D341Med (cell line): ENCODE results near the gene RTL3.
"Not testable (repeated sequence)": the region's sequence is repeated elsewhere in the genome, so short reads cannot be mapped to it uniquely, and the experiment has no call there.

Experiments used
- DNase-seq: peaks from one replicate; pipeline ENCODE4 v3.0.0; 2012; ENCODE audit warnings: low spot score

The RTL3 gene

DNA sequence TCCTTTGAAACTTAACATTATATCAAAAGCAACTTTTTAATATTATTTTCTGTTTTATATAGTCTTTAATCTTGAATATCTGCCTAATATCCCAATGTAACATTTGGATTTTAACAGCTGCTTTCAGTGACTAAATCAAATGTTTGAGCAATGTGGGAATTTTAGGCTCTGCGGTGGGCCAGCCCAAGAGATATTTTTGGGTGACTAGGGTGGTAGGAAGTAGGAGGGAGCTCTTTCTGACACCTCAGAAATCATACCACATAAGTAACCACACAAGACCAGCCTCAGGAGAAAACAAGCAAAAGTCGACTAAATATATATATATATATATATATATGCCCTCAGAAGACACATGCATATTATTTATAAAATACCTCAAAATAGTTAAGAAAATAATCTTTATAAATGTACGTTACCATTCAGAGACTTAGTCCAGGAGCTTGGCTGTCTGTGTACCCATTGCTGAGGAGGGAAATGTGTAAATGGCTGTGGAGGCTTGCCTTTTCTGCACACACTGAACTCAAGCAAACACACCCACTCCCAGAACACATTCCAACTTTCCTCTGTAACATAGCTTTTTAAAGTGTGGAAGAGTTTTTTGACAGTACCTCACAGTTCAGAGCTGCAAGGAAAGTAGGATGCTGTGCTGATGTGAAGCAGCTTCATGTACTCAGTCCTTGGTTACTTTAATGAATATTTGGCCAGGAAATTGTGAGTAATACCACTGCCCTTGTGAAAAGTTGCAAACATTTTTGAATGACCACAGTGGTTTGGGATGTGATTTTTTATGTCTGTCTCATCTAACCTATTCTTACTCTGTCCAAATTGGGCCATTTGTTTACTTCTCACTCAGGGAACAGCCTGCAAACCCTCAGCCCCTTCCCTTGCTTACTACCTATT, at the start of gene RTL3:
TSS of gene RTL3 (minus strand) at position 484 of the 900 bp plus-strand sequence. CDS start 908 bp downstream, outside the sequence.
- no peak for DNase-seq

DNA sequence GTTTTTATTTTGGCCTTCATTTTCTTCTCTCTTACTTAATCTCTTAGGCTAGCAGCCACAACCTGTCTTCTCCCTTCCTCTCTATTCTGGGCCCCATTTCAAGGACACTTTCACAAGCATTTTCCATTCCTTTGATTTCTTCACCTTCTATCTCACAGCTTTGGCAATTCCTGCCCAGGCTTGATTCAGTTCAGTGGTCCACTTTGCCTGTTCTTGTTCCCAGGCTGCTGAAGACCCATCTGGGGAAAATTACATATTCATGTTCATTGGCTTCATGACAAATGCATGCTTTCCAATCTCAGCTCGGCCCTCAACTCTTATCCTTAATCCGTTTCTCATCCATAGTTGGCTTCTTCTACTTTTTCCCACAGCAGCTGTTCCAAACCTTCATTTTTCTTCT, 49.7 kb upstream of the RTL3 start:
- DNase-seq, result no peak

DNA sequence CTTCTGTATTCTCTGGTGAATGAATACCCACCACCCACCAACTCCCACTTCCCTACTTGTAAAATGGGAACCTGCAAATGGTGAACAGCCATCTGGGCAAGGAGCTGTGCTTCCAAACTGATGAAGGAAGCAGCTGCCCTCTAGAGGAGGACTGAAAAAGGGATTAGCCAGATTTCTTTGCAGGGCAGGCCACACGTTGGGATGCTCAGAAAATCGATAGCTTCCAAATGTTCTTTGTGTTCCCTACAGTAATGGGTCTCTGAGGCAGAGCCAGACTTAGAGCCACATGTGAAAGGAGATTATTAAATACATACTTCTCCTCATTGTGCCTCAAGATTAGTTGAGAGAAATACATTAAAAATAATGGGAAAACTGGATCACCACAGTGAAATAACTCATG, 49.1 kb upstream of the RTL3 start:
- DNase-seq, result no peak

GRCh38 chrX:78706071-78706470, 46.9 kb upstream of the RTL3 start:
- DNase-seq, result no peak

GRCh38 chrX:78693536-78693935, 34.4 kb upstream of the RTL3 start:
- DNase-seq, result no peak

DNA sequence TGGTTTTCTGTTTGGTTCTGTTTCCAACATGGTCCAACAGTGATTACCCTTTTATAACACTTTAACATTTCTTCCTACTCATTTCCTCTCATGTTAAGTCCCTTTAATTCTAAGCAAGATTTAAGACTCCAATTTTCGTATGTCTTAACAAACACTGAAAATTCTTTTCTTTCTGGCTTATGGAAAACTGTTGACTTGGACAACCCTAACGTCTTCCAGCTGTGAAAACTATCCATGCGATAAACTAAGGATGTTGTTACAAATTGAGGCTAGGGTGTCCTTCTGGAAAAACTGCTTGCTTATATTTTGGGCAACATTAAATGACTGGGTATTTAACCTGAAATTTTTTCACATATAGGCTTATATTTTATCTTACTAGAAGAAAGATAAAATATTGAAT, 33.9 kb upstream of the RTL3 start:
- no peak for DNase-seq

DNA sequence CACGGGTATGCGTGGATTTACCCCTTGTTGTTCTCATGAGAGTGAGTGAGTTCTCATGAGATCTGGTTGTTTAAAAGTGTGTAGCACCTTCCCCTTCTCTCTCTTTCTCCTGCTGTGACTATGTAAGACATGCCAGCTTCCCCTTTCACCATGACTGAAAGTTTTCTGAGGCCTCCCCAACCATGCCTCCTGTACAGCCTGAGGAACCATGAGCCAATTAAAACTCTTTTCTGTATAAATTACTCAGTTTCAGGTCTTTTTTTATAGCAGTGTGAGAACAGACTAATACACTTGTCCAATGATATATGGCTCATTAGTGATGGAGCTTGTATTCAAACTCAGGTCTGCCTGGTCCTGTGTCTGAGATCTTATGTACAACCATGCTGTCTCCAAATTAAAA, 28.5 kb upstream of the RTL3 start:
- DNase-seq, result no peak

GRCh38 chrX:78673246-78673645, 14.1 kb upstream of the RTL3 start:
- DNase-seq, result no peak

DNA sequence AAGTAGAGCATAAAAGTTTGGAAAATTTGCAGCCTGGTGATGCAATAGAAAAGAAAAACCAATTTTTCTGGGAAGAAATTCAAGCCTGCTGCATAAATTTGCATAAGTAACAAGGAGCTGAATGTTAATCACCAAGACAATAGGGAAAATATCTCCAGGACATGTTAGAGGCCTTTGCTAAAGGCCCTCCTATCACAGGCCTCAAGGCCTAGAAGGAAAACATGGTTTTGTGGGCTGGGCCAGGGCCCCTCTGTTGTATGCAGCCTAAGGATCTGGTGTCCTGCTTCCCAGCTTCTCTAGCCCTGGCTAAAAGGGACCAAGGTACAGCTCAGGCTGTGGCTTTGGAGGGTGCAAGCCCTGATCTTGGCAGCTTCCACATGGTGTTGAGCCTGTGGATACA, 6.2 kb upstream of the RTL3 start:
- no peak for DNase-seq

GRCh38 chrX:78661836-78662235, 2.7 kb upstream of the RTL3 start:
- DNase-seq, result no peak

GRCh38 chrX:78659955-78660354, 827 bp upstream of the RTL3 start:
- DNase-seq, result no peak

- DNase-seq, result no peak
These were observed 714 bp downstream of the RTL3 start for GRCh38 chrX:78658414-78658813.

GRCh38 chrX:78655642-78656041, 3.5 kb downstream of the RTL3 start:
- DNase-seq, result no peak

DNA sequence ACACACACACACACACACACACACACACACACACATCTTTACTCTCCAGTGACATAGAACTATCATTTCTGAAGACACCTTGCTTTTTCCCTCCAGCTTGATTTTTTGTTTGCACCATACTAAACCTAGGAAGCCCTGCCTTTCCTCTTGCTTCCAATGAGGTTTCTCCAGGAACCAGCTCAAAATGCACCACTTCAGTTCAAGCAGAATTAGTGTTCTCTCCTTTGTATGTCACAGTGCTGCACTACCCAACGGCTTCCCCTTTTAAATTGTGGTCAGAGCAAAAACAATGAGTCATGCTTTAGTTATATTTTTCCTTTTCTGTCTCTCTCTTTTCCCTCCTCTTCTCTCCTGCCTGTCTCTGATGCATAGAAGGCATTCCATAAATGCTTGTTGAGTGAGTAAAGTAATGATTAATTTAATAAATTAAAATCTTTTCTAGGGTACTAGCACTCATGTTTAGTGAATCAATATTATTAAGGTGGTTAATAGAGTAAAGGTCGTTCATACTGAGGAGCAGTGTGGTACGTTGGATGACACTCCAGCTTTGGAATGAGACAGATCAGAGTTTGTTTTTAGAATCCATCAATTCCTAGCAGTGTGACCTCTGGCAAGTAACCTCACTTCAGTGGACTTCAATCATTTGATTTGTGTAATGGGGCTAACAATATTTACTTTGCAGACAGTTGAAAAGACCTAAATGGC, 5.9 kb downstream of the RTL3 start:
- DNase-seq, result no peak

- DNase-seq, result no peak
These were observed 8.2 kb downstream of the RTL3 start for GRCh38 chrX:78650906-78651437.

GRCh38 chrX:78643874-78644273, 15.3 kb downstream of the RTL3 start:
- DNase-seq, result no peak

DNA sequence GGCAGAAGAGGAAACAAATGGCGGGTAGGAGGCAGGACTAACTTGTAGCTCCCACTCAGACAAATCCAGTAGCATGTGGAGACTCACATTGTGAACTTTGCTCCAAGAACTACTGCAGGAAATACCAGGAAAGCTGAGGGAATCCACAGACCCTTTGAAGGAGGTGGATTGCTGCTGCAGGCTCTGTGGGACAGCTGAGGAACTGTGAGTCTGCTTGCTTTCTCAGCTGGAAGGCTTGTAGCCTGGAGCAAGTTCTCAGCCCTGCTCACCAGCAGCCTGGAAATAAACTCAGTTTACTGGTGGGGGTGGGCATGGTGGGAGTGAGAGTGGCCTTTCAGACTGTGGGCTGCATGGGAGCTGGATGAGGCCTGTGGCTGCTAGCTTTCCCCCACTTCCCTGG, 16.0 kb downstream of the RTL3 start:
- DNase-seq, result no peak

GRCh38 chrX:78636096-78636495, 23.0 kb downstream of the RTL3 start:
- DNase-seq, result not testable (repeated sequence)

DNA sequence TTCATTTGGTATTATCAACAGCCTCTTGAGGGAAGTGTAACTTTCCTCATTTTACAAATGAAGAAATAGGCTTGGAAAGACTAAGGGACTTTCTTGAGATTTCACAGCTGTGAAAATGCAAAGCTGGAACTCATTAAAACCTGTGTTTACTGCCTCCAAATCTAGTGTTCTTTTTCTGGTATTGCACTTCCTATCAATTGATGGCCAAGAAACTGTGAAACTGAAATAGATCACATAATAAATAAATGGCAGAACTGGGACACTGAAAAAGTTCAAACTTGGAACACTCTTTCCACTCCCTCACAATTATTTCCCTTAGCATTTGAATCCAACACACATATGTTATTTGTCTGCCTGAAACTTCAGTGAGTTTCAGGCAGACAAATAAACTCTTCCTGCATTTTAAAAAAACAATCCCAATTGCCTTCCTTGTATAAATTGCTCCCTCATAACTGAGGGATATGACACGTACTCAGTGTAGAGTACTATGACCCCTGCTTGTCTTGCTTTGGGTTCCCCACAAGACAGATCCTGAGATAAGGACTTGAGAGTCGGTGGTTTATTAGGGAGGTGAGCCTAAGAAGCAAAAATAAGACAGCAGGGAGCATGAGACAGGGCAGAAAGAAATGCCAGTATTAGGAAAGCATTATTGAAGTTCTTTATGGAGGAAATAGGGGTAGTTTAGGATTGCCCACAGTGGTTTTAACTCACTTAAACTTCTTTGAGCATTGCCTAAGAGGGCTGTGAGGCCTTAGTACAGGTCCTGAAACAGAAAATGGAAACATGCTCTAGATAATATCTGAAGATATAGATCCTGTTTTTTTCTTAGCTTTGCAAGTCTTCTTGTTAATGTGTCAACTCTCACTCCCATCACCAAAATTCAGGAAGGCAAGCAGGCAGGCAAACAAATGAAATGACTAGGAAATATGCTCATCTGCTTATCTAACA, 33.9 kb downstream of the RTL3 start:
- no peak for DNase-seq

- no peak for DNase-seq
These were observed 34.7 kb downstream of the RTL3 start for GRCh38 chrX:78624426-78624825.

DNA sequence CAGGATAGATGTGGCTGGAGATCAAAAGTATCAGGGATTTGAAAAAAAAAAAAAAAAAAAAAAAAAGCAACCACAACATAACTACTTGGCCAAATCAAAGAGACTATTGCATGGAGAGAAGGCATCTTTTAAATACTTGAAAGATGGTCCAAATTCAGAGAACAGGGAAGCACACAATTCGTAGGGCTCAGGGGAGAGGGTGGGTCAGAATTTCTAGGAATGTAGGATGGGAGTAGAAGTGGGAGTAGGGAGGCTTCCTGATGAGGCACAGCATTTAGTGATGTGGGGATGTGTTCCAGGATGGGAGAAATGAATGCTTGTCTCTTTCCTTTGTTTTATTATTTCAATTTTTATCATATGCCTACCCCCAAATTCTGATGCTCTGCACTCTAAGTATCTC, 36.3 kb downstream of the RTL3 start:
- DNase-seq, result no peak

DNA sequence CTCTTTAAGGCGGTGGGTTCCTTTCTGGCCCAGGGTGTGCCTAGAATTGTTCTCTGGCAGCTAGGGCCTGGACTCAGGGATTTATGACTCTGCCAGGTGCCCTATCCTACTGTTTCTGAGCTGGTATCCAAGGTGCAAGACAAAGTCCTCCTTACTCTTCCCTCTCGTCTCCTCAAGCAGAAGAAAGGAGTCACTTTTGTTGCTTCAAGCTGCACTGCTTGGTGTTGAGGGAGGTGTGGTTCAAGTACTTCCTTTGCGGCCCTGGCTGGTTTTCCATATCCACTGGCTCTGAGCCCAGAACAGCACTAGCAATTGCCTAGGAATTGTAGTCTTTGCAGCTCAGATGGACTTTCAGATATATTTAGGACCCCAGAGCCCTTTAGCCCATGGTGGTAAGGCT, 39.3 kb downstream of the RTL3 start:
- no peak for DNase-seq
